ENCODE data around the gene C11orf65.

C11orf65 gene

GRCh38 chr11:108369064-108369463, 98.3 kb downstream of the C11orf65 start (continued):
- TF ChIP-seq ZBTB7A (tag by site-specific recombination; IDR thresholded peaks at IDR 0.05; ENCODE audit: low read depth) (no peak), ZNF302 (tag by site-specific recombination; IDR thresholded peaks at IDR 0.05; ENCODE audit: low read depth) (no peak), ZNF341 (tag by site-specific recombination; IDR thresholded peaks at IDR 0.05; ENCODE audit: low read depth) (no peak), TCF7L2 (IDR thresholded peaks at IDR 0.05; ENCODE audit: borderline replicate concordance, low read depth, low read length) (no peak), ZNF37A (tag by site-specific recombination; IDR thresholded peaks at IDR 0.05) (no peak), ZNF146 (tag by site-specific recombination; IDR thresholded peaks at IDR 0.05) (no peak)

GRCh38 chr11:108368134-108368533, 99.2 kb downstream of the C11orf65 start:
- ChIA-PET POLR2A (no interaction called here), CTCF (interaction anchor here (0.9 kb wide), 1 partner anchor 24 kb away, joined by 5 read pairs; no protein-coding TSS in a partner anchor)
- TF ChIP-seq HIC1 (tag by site-specific recombination; IDR thresholded peaks at IDR 0.05) (no peak), ZNF501 (tag by site-specific recombination; IDR thresholded peaks at IDR 0.05) (no peak), ZNF248 (tag by site-specific recombination; IDR thresholded peaks at IDR 0.05) (no peak), ZNF292 (tag by site-specific recombination; IDR thresholded peaks at IDR 0.05; ENCODE audit: borderline replicate concordance, low read depth) (no peak), ZBTB48 (tag by site-specific recombination; IDR thresholded peaks at IDR 0.05) (no peak), KLF8 (tag by site-specific recombination; IDR thresholded peaks at IDR 0.05) (no peak), ZNF530 (tag by site-specific recombination; IDR thresholded peaks at IDR 0.05; ENCODE audit: low read depth) (no peak), ZNF571 (tag by site-specific recombination; IDR thresholded peaks at IDR 0.05) (no peak), ZBTB7A (tag by site-specific recombination; IDR thresholded peaks at IDR 0.05; ENCODE audit: low read depth) (no peak), ZNF18 (tag by site-specific recombination; IDR thresholded peaks at IDR 0.05) (no peak), ZNF112 (tag by site-specific recombination; IDR thresholded peaks at IDR 0.05) (no peak), ZNF76 (tag by site-specific recombination; IDR thresholded peaks at IDR 0.05; ENCODE audit: borderline replicate concordance, low read depth) (no peak), ZNF341 (tag by site-specific recombination; IDR thresholded peaks at IDR 0.05; ENCODE audit: low read depth) (no peak), WT1 (tag by site-specific recombination; IDR thresholded peaks at IDR 0.05) (no peak), GLI2 (tag by site-specific recombination; IDR thresholded peaks at IDR 0.05; ENCODE audit: borderline replicate concordance, low read depth) (no peak), ZIC2 (tag by site-specific recombination; IDR thresholded peaks at IDR 0.05) (no peak)
- Histone ChIP-seq H3K4me3 (ENCODE audit: low read depth, low read length) (no peak overlapping the region), H3K4me1 (ENCODE audit: control insufficient read depth, insufficient read depth, low read length) (no peaks in the 10 kb centered on the region), H3K9me3 (ENCODE audit: control insufficient read depth, insufficient read depth, low read depth, low read length) (no peaks in the 10 kb centered on the region), H3K36me3 (ENCODE audit: control insufficient read depth in 2 of 2, insufficient read depth in 1 of 2, low read length in 2 of 2) (peaks cover 0 to 15% of the 10 kb centered on the region in 2 experiments; a peak in 1 of 3 replicates), H3K27ac (ENCODE audit: extremely low read depth, low read depth, low read length) (no peak overlapping the region)

GRCh38 chr11:108364159-108364558, 103.2 kb downstream of the C11orf65 start:
- ChIA-PET CTCF (interaction anchor here (0.5 to 0.7 kb wide), 2 partner anchors 285 to 352 kb away, joined by 3 to 5 read pairs; no protein-coding TSS in a partner anchor), POLR2A (no interaction called here)
- H3K4me1 ChIP-seq (ENCODE audit: control insufficient read depth, insufficient read depth, low read length), result no peaks in the 10 kb centered on the region
- TF ChIP-seq ZFHX2 (tag by site-specific recombination; conservative IDR thresholded peaks at IDR 0.05) (no peak), ZNF843 (tag by site-specific recombination; IDR thresholded peaks at IDR 0.05) (no peak), ZNF600 (tag by site-specific recombination; IDR thresholded peaks at IDR 0.05) (no peak), ZNF184 (tag by site-specific recombination; IDR thresholded peaks at IDR 0.05) (no peak), ZNF777 (tag by site-specific recombination; IDR thresholded peaks at IDR 0.05; ENCODE audit: borderline replicate concordance) (no peak), ZNF404 (tag by site-specific recombination; IDR thresholded peaks at IDR 0.05) (no peak), ZNF433 (tag by site-specific recombination; IDR thresholded peaks at IDR 0.05; ENCODE audit: low read depth) (no peak), KLF9 (tag by site-specific recombination; IDR thresholded peaks at IDR 0.05; ENCODE audit: low read depth) (no peak), PBX3 (CRISPR knock-in tag; IDR thresholded peaks at IDR 0.05) (no peak), ZNF571 (tag by site-specific recombination; IDR thresholded peaks at IDR 0.05) (no peak), ZNF776 (tag by site-specific recombination; IDR thresholded peaks at IDR 0.05; ENCODE audit: borderline replicate concordance) (no peak)

More at GRCh38 chr11:108364159-108364558, 103.2 kb downstream of the C11orf65 start:
- H3K36me3 ChIP-seq (ENCODE audit: control insufficient read depth in 2 of 2, insufficient read depth in 1 of 2, low read length in 2 of 2), result peaks cover 0 to 15% of the 10 kb centered on the region in 2 experiments; a peak in 1 of 3 replicates
- H3K9me3 ChIP-seq (ENCODE audit: control insufficient read depth, insufficient read depth, low read depth, low read length), result no peaks in the 10 kb centered on the region
- H3K4me3 ChIP-seq (ENCODE audit: low read depth, low read length), result no peak overlapping the region
- no peak overlapping the region for H3K27ac ChIP-seq (ENCODE audit: extremely low read depth, low read depth, low read length)

All from HEK293 (cell line).